Left lung (tissue), 10 donors: ENCODE results near the gene MCF2L2. TPM values are rescaled to one million over a fixed set of nuclear protein-coding genes. Genes with fewer than 3 reads are reported as not detected.
A peak's percentile ranks its signal among the peaks of the same experiment; 100 is the strongest.
"Not testable (repeated sequence)": the region's sequence is repeated elsewhere in the genome, so short reads cannot be mapped to it uniquely, and the experiment has no call there.

ENCODE experiments used
- ATAC-seq: fragments of 200-7000 bp; cut with Tn5 transposase; one replicate; pipeline ENCODE4 v1.9.1; 2020; ENCODE audit warnings: moderate library complexity
- DNase-seq, 4 donors: peaks; one replicate each; pipeline ENCODE4 v3.0.0-alpha.2; 2013 to 2020
- H3K27ac ChIP-seq, 2 donors: fragments of 200-600 bp; sonication (generic) in 1 of 2; one replicate each; pipeline versions ENCODE4 v1.5.0 to v1.8.0; 2020 to 2021
- H3K27me3 ChIP-seq, 2 donors: fragments of 200-600 bp; sonication (generic) in 1 of 2; one replicate each; pipeline versions ENCODE4 v1.5.0 to v1.8.0; 2020 to 2021
- H3K36me3 ChIP-seq, 2 donors: fragments of 200-600 bp; sonication (generic) in 1 of 2; one replicate each; pipeline versions ENCODE4 v1.5.0 to v1.8.0; 2020 to 2021
- H3K4me1 ChIP-seq, 2 donors: fragments of 200-600 bp; one replicate each; pipeline ENCODE4 v1.8.0; 2021
- H3K4me3 ChIP-seq, 2 donors: fragments of 200-600 bp; sonication (generic) in 1 of 2; one replicate each; pipeline versions ENCODE4 v1.5.0 to v1.8.0; 2020 to 2021; ENCODE audit warnings: mild to moderate bottlenecking in 1 of 2
- H3K9me3 ChIP-seq, 2 donors: fragments of 200-600 bp; sonication (generic) in 1 of 2; one replicate each; pipeline versions ENCODE4 v1.5.0 to v1.8.0; 2020 to 2021
- intact Hi-C, 2 donors: fragments of 100-400 bp; cut with DNase I; formaldehyde crosslinking; loops; one replicate each; pipeline versions ENCODE4 v1.11.2 to v1.14.2; 2022
- polyA plus RNA-seq, 6 donors: library from polyadenylated mRNA; unstranded; fragments of 120-200 nt; gene quantifications; one replicate each; pipeline ENCODE4 v1.2.1, GENCODE V29; 2013; ENCODE audit not compliant: insufficient read length in 6 of 6
- total RNA-seq, 2 donors: library from RNA; stranded (reverse); fragmentation: NEBNext Ultra II Directional; extraction: Animal tissue kit (Norgen Biotek cat#: 25700); gene quantifications; one replicate each; pipeline ENCODE4 v1.2.1, GENCODE V29; 2021
- TF ChIP-seq, protein P1 (sequence below), 2 donors: fragments of 200-600 bp; sonication (generic) in 1 of 2; IDR thresholded peaks; one replicate each; pipeline versions ENCODE4 v1.5.0 to v1.8.0; 2021; ENCODE audit warnings: antibody characterized with exemption in 2 of 2
- donor health status: DM: no; HTN: yes; CAD: no.
- donor health status: DM: no; HTN: no; CAD: no.

MCF2L2 gene
- total and polyA plus RNA-seq, 8 donors: 0.41 to 3.5 (median 2.2) TPM

GRCh38 chr3:183430325-183430957, 2.0 kb upstream of the MCF2L2 start:
- TF ChIP-seq, protein P1, sequence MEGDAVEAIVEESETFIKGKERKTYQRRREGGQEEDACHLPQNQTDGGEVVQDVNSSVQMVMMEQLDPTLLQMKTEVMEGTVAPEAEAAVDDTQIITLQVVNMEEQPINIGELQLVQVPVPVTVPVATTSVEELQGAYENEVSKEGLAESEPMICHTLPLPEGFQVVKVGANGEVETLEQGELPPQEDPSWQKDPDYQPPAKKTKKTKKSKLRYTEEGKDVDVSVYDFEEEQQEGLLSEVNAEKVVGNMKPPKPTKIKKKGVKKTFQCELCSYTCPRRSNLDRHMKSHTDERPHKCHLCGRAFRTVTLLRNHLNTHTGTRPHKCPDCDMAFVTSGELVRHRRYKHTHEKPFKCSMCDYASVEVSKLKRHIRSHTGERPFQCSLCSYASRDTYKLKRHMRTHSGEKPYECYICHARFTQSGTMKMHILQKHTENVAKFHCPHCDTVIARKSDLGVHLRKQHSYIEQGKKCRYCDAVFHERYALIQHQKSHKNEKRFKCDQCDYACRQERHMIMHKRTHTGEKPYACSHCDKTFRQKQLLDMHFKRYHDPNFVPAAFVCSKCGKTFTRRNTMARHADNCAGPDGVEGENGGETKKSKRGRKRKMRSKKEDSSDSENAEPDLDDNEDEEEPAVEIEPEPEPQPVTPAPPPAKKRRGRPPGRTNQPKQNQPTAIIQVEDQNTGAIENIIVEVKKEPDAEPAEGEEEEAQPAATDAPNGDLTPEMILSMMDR (IDR thresholded peaks at IDR 0.05): no peak
- H3K27ac ChIP-seq: no peak overlapping the region
- peaks cover 6 to 17% of the 10 kb centered on the region in 2 donors for H3K4me1 ChIP-seq
- intact Hi-C loops: no loop called here
- H3K27me3 ChIP-seq: peaks cover 23 to 57% of the 10 kb centered on the region in 2 donors
- H3K9me3 ChIP-seq: no peaks in the 10 kb centered on the region
- ATAC-seq (no peak), DNase-seq (no peak)
- no peaks in the 10 kb centered on the region for H3K36me3 ChIP-seq
- no peak overlapping the region for H3K4me3 ChIP-seq

DNA sequence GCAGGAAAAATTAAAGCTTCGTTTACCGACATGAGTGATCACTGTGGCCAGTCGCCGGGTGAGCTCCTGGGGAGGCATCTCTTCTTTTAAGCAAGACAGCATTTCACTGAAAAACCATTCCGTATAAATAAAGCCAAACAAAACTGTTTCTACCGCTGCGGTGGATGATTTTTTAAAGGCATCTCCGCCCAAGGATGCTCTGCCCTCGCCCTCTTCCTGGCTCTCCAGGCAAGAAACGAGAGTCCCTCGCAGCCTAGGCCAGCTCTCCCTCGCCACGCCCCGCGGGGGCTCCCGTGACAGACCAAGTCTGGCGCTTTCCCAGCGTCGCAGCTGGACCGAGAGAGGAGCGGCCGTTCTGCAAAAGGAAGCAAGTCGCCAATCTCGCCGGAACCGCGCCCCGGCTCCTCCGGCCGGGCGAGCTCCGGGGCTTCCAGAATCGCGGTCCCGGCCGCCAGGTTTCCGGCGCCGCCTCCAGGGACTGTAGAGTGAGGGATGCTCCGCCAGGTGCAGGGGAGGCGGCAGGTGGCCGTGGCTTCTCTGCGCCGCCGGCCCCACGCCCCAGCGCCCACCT, 458 bp downstream of the MCF2L2 start:
- H3K27ac ChIP-seq: no peak overlapping the region
- intact Hi-C loops: no loop called here
- peak; percentile 69 for ATAC-seq

GRCh38 chr3:183427196-183427875, 1.1 kb downstream of the MCF2L2 start:
- intact Hi-C loops: no loop called here
- Histone ChIP-seq H3K27me3 (peaks cover 23 to 58% of the 10 kb centered on the region in 2 donors), H3K4me3 (peak overlapping the region; percentile 48 to 67), H3K36me3 (no peaks in the 10 kb centered on the region), H3K9me3 (no peaks in the 10 kb centered on the region), H3K4me1 (peaks cover 6 to 17% of the 10 kb centered on the region in 2 donors), H3K27ac (no peak overlapping the region)
- ATAC-seq (no peak), DNase-seq (no peak)
- TF ChIP-seq, protein P1 (IDR thresholded peaks at IDR 0.05): no peak

More for the DNA sequence above, 458 bp downstream of the MCF2L2 start:
- TF ChIP-seq, protein P1 (IDR thresholded peaks at IDR 0.05): no peak
- DNase-seq: peak; percentile 52 to 87 (median 64)
- Histone ChIP-seq H3K36me3 (no peaks in the 10 kb centered on the region), H3K4me3 (peak overlapping the region; percentile 48 to 67), H3K27me3 (peaks cover 23 to 58% of the 10 kb centered on the region in 2 donors), H3K4me1 (peaks cover 6 to 17% of the 10 kb centered on the region in 2 donors), H3K9me3 (no peaks in the 10 kb centered on the region)

GRCh38 chr3:183418807-183419206, 9.6 kb downstream of the MCF2L2 start:
- ATAC-seq, H3K4me3 ChIP-seq, H3K27me3 ChIP-seq, H3K27ac ChIP-seq, DNase-seq, H3K4me1 ChIP-seq, H3K36me3 ChIP-seq, intact Hi-C loops: not testable (repeated sequence)
- H3K9me3 ChIP-seq: peaks cover 0 to 32% of the 10 kb centered on the region in 2 donors

DNA sequence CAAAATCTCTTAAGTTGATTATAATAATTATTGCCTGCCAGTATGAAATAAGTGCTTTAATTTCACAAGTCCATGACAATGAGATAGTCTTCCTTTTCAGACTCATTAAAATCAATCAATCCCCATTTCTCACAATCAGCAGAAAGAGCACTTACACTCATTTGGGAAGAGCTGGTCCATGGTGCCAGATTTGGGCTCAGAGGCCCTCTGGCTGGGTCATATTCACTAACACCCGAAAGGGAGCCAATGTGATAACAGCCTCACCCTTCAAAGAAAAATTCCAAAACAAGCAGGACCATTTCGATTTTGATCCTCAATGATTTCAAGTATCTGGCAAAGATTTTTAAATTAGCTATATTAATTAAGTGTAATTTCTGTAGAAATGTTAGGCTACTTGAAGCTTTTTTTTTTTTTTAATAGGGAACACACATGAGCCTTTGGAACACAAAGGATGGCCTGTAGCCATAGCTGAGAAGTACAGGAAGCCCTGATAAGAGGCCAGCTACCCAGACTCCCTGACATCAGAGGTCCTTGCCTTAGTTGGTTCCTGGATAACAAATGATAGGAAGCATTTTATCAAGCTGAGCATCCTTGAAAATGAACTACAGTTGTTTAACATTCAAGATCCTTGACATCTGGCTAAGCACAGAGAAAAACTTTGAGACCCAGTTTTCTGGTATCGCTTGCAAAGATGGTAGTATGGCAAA, 17.1 kb downstream of the MCF2L2 start:
- TF ChIP-seq, protein P1 (IDR thresholded peaks at IDR 0.05): no peak
- no peak for DNase-seq
- Histone ChIP-seq H3K9me3 (no peaks in the 10 kb centered on the region), H3K4me3 (no peak overlapping the region), H3K36me3 (no peaks in the 10 kb centered on the region), H3K27me3 (no peaks in the 10 kb centered on the region), H3K4me1 (no peaks in the 10 kb centered on the region), H3K27ac (no peak overlapping the region)
- no peak for ATAC-seq
- intact Hi-C loops: no loop called here
